Inferior parietal cortex (tissue), 1 donor: ENCODE results near the gene BBS2.

Experiments
- DNase-seq: peaks from one replicate; pipeline ENCODE4 v3.0.0-alpha.2; 2016; ENCODE audit errors: extremely low spot score

The BBS2 gene

GRCh38 chr16:56477096-56477878, 42.5 kb downstream of the BBS2 start:
- DNase-seq: no peak

- DNase-seq: no peak
Observed at GRCh38 chr16:56475201-56475600, 44.6 kb downstream of the BBS2 start.

GRCh38 chr16:56470666-56471065, 49.2 kb downstream of the BBS2 start:
- no peak for DNase-seq

- no peak for DNase-seq
Observed at GRCh38 chr16:56470232-56470631, 49.6 kb downstream of the BBS2 start.

GRCh38 chr16:56469748-56470147, 50.1 kb downstream of the BBS2 start:
- DNase-seq: no peak

- no peak for DNase-seq
Observed at GRCh38 chr16:56468800-56469199, 51.0 kb downstream of the BBS2 start.

- DNase-seq: no peak
Observed at GRCh38 chr16:56466344-56466743, 53.5 kb downstream of the BBS2 start.

- DNase-seq: no peak
Observed at GRCh38 chr16:56463153-56463552, 56.7 kb downstream of the BBS2 start.

GRCh38 chr16:56462064-56462796, 57.6 kb downstream of the BBS2 start:
- DNase-seq: no peak

GRCh38 chr16:56460101-56460500, 59.7 kb downstream of the BBS2 start:
- peak; percentile 64 for DNase-seq

GRCh38 chr16:56457927-56458470, 61.8 kb downstream of the BBS2 start:
- no peak for DNase-seq

- DNase-seq: no peak
Observed at GRCh38 chr16:56451753-56452689, 67.8 kb downstream of the BBS2 start.

GRCh38 chr16:56450986-56451752, 68.7 kb downstream of the BBS2 start, which contains the start of the genes NUDT21 and OGFOD1:
NUDT21 (minus strand) TSS chr16:56451332; CDS start chr16:56451202, 130 bp downstream.
OGFOD1 (plus strand) TSS chr16:56451554; CDS start chr16:56451613, 59 bp downstream.
- peak; percentile 97 for DNase-seq

- no peak for DNase-seq
Observed at GRCh38 chr16:56450275-56450985, 69.4 kb downstream of the BBS2 start.

GRCh38 chr16:56448005-56448404, 71.8 kb downstream of the BBS2 start:
- DNase-seq: no peak

GRCh38 chr16:56447286-56447685, 72.5 kb downstream of the BBS2 start:
- no peak for DNase-seq

- DNase-seq: no peak
Observed at GRCh38 chr16:56438038-56438437, 81.8 kb downstream of the BBS2 start.

- DNase-seq: no peak
Observed at GRCh38 chr16:56436258-56436657, 83.6 kb downstream of the BBS2 start.
